HEK293 (cell line): ENCODE data around the gene ILKAP.

Source experiments
- SALL2 ChIP-seq: fragments of 450-650 bp; formaldehyde crosslinking; IDR thresholded peaks from 2 replicates; pipeline ENCODE4 v1.5.0; 2017; ENCODE audit warnings: missing biosample characterization, mild to moderate bottlenecking, missing genetic modification characterization, borderline replicate concordance
- TCF7L2 ChIP-seq: IDR thresholded peaks from 2 replicates; pipeline ENCODE4 v1.6.1; 2011; ENCODE audit warnings: low read depth, mild to moderate bottlenecking, inconsistent platforms, low read length, moderate library complexity, borderline replicate concordance
- YY1 ChIP-seq: fragments of 450-650 bp; formaldehyde crosslinking; IDR thresholded peaks from 2 replicates; pipeline ENCODE4 v1.5.1; 2018; ENCODE audit warnings: missing biosample characterization, missing genetic modification characterization
- ZNF121 ChIP-seq: fragments of 450-650 bp; formaldehyde crosslinking; IDR thresholded peaks from 2 replicates; pipeline ENCODE4 v1.5.1; 2016; ENCODE audit warnings: missing biosample characterization, missing genetic modification characterization
- ZNF146 ChIP-seq: fragments of 450-650 bp; formaldehyde crosslinking; IDR thresholded peaks from 2 replicates; pipeline ENCODE4 v1.5.1; 2016; ENCODE audit warnings: missing biosample characterization, missing genetic modification characterization
- ZNF274 ChIP-seq, 2 experiments: fragments of 200-500 bp in 1 of 2; fragments of 450-650 bp in 1 of 2; sonication (Bioruptor generic) in 1 of 2; formaldehyde crosslinking in 1 of 2; IDR thresholded peaks; 2 replicates each; pipeline versions ENCODE4 v1.5.1 to v1.6.1; 2014 to 2016; ENCODE audit warnings: borderline replicate concordance in 1 of 2, inconsistent platforms in 1 of 2, low read length in 1 of 2, missing biosample characterization in 1 of 2, missing genetic modification characterization in 1 of 2
- ZNF501 ChIP-seq: fragments of 450-650 bp; formaldehyde crosslinking; IDR thresholded peaks from 2 replicates; pipeline ENCODE4 v1.5.1; 2016; ENCODE audit warnings: missing biosample characterization, missing genetic modification characterization
- ZNF571 ChIP-seq: fragments of 450-650 bp; formaldehyde crosslinking; IDR thresholded peaks from 2 replicates; pipeline ENCODE4 v1.5.0; 2017; ENCODE audit warnings: missing biosample characterization, missing genetic modification characterization
- TF ChIP-seq, protein P1 (sequence below): fragments of 450-650 bp; formaldehyde crosslinking; IDR thresholded peaks from 2 replicates; pipeline ENCODE4 v1.5.1; 2016; ENCODE audit warnings: missing biosample characterization, missing genetic modification characterization
- TF ChIP-seq, protein P2 (sequence below): fragments of 450-650 bp; formaldehyde crosslinking; IDR thresholded peaks from 2 replicates; pipeline ENCODE4 v1.5.1; 2016; ENCODE audit warnings: missing biosample characterization, missing genetic modification characterization, low read depth
- TF ChIP-seq, protein P3 (sequence below): fragments of 450-650 bp; formaldehyde crosslinking; IDR thresholded peaks from 2 replicates; pipeline ENCODE4 v1.5.1; 2016; ENCODE audit warnings: missing biosample characterization, missing genetic modification characterization, low read depth

DNA sequence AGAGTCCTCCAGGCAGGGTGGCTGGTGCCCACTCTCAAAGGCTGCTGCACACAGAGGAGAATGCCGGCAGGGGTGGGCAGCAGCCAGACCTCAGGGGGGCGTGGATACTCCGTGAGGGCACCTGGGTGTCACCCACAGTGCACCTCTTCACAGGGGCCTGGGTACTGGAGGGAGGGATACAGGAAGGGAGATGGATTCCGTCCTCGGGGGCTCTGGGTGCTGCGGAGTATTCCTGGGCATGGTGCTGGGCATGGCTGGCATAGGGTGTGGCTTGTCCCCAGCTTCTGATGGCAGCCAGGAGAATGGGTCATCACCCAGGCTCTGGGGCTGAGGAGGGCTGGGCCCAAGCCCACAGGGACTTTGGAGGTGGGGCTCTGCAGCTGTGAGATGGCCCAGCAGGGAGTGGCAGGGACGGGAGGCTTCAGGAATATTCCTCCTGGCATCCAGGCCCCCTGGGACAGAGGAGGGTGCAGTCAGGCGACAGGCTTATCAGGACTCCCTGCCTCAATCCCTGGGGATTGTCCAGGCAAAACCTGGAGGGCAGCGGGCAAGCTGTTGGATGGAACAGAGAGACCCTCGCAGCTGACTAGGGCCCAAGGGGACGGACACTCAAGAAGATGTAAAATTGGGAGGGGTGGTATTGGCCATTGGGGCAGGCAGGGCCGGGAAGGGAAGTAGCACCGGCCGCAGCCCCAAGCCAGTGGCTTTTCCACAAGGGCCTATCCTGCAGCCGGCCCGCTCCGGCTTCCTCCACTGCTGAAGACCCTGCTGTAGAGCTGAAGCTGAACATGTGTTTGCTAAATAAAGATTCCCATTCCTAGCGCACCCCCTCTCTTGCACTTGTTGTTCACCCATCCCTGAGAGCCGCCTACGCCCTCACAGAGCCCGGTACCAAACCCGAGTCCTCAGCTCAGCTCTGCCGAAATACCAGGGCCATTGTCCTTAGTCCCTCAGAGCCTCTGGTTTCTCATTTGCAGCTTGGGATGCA lies 70.7 kb downstream of the ILKAP start:
- TF ChIP-seq, protein P1, sequence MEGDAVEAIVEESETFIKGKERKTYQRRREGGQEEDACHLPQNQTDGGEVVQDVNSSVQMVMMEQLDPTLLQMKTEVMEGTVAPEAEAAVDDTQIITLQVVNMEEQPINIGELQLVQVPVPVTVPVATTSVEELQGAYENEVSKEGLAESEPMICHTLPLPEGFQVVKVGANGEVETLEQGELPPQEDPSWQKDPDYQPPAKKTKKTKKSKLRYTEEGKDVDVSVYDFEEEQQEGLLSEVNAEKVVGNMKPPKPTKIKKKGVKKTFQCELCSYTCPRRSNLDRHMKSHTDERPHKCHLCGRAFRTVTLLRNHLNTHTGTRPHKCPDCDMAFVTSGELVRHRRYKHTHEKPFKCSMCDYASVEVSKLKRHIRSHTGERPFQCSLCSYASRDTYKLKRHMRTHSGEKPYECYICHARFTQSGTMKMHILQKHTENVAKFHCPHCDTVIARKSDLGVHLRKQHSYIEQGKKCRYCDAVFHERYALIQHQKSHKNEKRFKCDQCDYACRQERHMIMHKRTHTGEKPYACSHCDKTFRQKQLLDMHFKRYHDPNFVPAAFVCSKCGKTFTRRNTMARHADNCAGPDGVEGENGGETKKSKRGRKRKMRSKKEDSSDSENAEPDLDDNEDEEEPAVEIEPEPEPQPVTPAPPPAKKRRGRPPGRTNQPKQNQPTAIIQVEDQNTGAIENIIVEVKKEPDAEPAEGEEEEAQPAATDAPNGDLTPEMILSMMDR: no peak
- no peak for TF ChIP-seq ZNF146
- no peak for TF ChIP-seq ZNF274 (IDR thresholded peaks at IDR 0.05; ENCODE audit: low read length)
- TF ChIP-seq ZNF274 (tag by site-specific recombination; IDR thresholded peaks at IDR 0.05; ENCODE audit: borderline replicate concordance): no peak
- TF ChIP-seq TCF7L2: no peak
- TF ChIP-seq ZNF501 (tag by site-specific recombination): no peak
- TF ChIP-seq ZNF571 (tag by site-specific recombination): no peak
- TF ChIP-seq, protein P2, sequence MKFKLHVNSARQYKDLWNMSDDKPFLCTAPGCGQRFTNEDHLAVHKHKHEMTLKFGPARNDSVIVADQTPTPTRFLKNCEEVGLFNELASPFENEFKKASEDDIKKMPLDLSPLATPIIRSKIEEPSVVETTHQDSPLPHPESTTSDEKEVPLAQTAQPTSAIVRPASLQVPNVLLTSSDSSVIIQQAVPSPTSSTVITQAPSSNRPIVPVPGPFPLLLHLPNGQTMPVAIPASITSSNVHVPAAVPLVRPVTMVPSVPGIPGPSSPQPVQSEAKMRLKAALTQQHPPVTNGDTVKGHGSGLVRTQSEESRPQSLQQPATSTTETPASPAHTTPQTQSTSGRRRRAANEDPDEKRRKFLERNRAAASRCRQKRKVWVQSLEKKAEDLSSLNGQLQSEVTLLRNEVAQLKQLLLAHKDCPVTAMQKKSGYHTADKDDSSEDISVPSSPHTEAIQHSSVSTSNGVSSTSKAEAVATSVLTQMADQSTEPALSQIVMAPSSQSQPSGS (tag by site-specific recombination): no peak
- no peak for TF ChIP-seq YY1 (tag by site-specific recombination)
- TF ChIP-seq SALL2 (tag by site-specific recombination): no peak
- TF ChIP-seq, protein P3, sequence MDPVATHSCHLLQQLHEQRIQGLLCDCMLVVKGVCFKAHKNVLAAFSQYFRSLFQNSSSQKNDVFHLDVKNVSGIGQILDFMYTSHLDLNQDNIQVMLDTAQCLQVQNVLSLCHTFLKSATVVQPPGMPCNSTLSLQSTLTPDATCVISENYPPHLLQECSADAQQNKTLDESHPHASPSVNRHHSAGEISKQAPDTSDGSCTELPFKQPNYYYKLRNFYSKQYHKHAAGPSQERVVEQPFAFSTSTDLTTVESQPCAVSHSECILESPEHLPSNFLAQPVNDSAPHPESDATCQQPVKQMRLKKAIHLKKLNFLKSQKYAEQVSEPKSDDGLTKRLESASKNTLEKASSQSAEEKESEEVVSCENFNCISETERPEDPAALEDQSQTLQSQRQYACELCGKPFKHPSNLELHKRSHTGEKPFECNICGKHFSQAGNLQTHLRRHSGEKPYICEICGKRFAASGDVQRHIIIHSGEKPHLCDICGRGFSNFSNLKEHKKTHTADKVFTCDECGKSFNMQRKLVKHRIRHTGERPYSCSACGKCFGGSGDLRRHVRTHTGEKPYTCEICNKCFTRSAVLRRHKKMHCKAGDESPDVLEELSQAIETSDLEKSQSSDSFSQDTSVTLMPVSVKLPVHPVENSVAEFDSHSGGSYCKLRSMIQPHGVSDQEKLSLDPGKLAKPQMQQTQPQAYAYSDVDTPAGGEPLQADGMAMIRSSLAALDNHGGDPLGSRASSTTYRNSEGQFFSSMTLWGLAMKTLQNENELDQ (tag by site-specific recombination): no peak
- TF ChIP-seq ZNF121: no peak
